Suprapubic skin (tissue), 4 donors: Measurements from ENCODE around the gene NR4A2. TPM values are rescaled to one million over a fixed set of nuclear protein-coding genes. Genes with fewer than 3 reads are reported as not detected.

ENCODE experiments used
- DNase-seq, 2 donors: peaks; one replicate each; pipeline ENCODE4 v3.0.0-alpha.2; 2019; ENCODE audit warnings: low spot score in 2 of 2
- H3K27ac ChIP-seq: fragments of 200-600 bp; sonication (generic); one replicate; pipeline ENCODE4 v1.5.1; 2019
- H3K27me3 ChIP-seq: fragments of 200-600 bp; sonication (generic); one replicate; pipeline ENCODE4 v1.5.1; 2019
- H3K36me3 ChIP-seq: fragments of 200-600 bp; sonication (generic); one replicate; pipeline ENCODE4 v1.5.1; 2019
- H3K4me1 ChIP-seq: fragments of 200-600 bp; sonication (generic); one replicate; pipeline ENCODE4 v1.5.1; 2019
- H3K4me3 ChIP-seq: fragments of 200-600 bp; sonication (generic); one replicate; pipeline ENCODE4 v1.5.1; 2019; ENCODE audit warnings: mild to moderate bottlenecking
- H3K9me3 ChIP-seq: fragments of 200-600 bp; sonication (generic); one replicate; pipeline ENCODE4 v1.5.1; 2019
- EP300 ChIP-seq: sonication (generic); formaldehyde crosslinking; IDR thresholded peaks from one replicate; pipeline ENCODE4 v1.6.1; 2017; ENCODE audit warnings: antibody characterized with exemption
- POLR2A ChIP-seq, 2 donors: fragments of 450-650 bp; IDR thresholded peaks; one replicate each; pipeline ENCODE4 v1.6.1; 2017; ENCODE audit warnings: antibody characterized with exemption in 2 of 2, mild to moderate bottlenecking in 2 of 2, moderate library complexity in 2 of 2
- POLR2AphosphoS5 ChIP-seq, 3 donors: sonication (generic); formaldehyde crosslinking; IDR thresholded peaks; one replicate each; pipeline ENCODE4 v1.6.1; 2017; ENCODE audit warnings: antibody characterized with exemption in 3 of 3
- WGBS: methylation state at CpG from one replicate; pipeline ENCODE4 v1.1.5; 2018; 5-methylcytosine and 5-hydroxymethylcytosine counted together
- total RNA-seq, 4 donors: library from RNA; depleted of rRNA; stranded (reverse); fragments of >200 nt; gene quantifications; one replicate each; pipeline ENCODE4 v1.1.0, GENCODE V29; 2016
- TF ChIP-seq, protein P1 (sequence below), 2 donors: fragments of 200-600 bp in 1 of 2; fragments of 450-650 bp in 1 of 2; sonication (generic) in 1 of 2; IDR thresholded peaks; one replicate each; pipeline ENCODE4 v1.5.1; 2016 to 2019; ENCODE audit warnings: antibody characterized with exemption in 2 of 2, mild to moderate bottlenecking in 1 of 2, moderate library complexity in 1 of 2

The NR4A2 gene
- total RNA-seq, 4 donors from 2014 or later = 9.5 to 21.7 (median 19.8) TPM

DNA sequence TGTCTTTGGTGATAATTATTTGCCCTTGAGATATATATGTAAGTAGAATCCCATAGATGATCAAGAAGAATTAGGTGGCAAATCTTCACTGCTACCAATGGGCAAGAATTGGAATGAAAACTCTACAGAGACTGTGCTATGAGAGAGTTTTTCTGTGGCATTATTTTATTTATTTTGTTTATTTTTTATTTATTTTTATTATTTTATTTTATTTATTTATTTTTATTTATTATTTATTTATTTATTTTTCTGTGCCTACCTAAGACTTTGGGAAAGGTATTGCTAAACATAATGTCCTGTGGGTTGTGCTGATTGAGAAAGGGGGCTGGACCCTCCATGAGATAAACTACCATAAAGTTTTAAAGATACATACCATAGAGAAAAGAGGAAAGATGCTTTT, 16.6 kb upstream of the NR4A2 start:
- Histone ChIP-seq H3K27me3 (no peaks in the 10 kb centered on the region), H3K36me3 (no peaks in the 10 kb centered on the region), H3K27ac (no peak overlapping the region), H3K4me1 (no peaks in the 10 kb centered on the region), H3K9me3 (no peaks in the 10 kb centered on the region), H3K4me3 (no peak overlapping the region)
- no peak for DNase-seq
- TF ChIP-seq, protein P1, sequence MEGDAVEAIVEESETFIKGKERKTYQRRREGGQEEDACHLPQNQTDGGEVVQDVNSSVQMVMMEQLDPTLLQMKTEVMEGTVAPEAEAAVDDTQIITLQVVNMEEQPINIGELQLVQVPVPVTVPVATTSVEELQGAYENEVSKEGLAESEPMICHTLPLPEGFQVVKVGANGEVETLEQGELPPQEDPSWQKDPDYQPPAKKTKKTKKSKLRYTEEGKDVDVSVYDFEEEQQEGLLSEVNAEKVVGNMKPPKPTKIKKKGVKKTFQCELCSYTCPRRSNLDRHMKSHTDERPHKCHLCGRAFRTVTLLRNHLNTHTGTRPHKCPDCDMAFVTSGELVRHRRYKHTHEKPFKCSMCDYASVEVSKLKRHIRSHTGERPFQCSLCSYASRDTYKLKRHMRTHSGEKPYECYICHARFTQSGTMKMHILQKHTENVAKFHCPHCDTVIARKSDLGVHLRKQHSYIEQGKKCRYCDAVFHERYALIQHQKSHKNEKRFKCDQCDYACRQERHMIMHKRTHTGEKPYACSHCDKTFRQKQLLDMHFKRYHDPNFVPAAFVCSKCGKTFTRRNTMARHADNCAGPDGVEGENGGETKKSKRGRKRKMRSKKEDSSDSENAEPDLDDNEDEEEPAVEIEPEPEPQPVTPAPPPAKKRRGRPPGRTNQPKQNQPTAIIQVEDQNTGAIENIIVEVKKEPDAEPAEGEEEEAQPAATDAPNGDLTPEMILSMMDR (IDR thresholded peaks at IDR 0.05) = no peak
- TF ChIP-seq POLR2AphosphoS5 (IDR thresholded peaks at IDR 0.05) (no peak), EP300 (no peak), POLR2A (IDR thresholded peaks at IDR 0.05) (no peak)

DNA sequence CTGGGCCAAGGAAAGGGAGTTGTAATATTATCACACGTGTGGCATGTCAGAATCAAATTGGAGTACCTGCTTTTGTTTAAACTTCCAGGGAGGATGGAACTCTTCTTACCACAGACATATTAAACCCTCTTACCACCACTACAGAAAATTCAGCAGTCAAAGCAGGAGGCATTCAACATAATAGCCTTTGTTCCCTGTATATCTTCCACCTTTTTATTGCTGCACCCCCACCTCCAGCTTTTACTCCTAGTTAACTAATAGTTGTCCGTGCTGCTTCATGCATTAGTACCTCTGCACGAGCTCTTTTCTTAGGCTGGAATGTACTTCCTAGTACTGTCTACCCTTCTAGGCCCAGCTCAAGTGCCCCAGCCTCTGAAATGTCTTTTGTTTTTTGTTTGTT, 14.9 kb upstream of the NR4A2 start:
- H3K4me3 ChIP-seq = no peak overlapping the region
- no peaks in the 10 kb centered on the region for H3K27me3 ChIP-seq
- peaks cover 4% of the 10 kb centered on the region for H3K4me1 ChIP-seq
- no peaks in the 10 kb centered on the region for H3K9me3 ChIP-seq
- 74% methylated on average over 3 of the region's 3 CpGs for WGBS
- no peak overlapping the region for H3K27ac ChIP-seq
- TF ChIP-seq POLR2AphosphoS5 (IDR thresholded peaks at IDR 0.05) (no peak), EP300 (no peak), POLR2A (IDR thresholded peaks at IDR 0.05) (no peak)
- TF ChIP-seq, protein P1 (IDR thresholded peaks at IDR 0.05) = no peak
- no peak for DNase-seq
- no peaks in the 10 kb centered on the region for H3K36me3 ChIP-seq

DNA sequence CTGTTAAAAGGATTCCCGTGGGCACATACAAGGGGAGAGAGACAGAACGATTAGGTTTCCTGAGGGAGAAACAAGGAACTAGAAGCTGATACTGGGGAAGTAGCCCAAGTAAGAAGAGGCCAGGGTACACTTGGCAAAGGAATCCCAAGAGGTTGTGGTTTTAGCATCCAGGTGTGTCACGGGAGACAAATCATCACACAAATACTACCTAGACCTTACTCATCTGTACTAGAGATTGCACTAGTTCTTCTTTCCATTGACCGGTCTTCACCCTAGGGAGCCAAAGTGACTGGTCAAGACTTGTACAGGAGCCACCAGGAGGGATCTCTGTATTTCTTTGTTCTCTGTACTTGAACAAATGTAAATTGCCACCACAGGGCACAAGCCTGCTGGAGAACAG, 14.2 kb upstream of the NR4A2 start:
- Histone ChIP-seq H3K36me3 (no peaks in the 10 kb centered on the region), H3K27me3 (no peaks in the 10 kb centered on the region), H3K9me3 (no peaks in the 10 kb centered on the region), H3K4me3 (no peak overlapping the region), H3K4me1 (peaks cover 4% of the 10 kb centered on the region), H3K27ac (no peak overlapping the region)
- 58% methylated on average over 4 of the region's 4 CpGs for WGBS
- TF ChIP-seq, protein P1 (IDR thresholded peaks at IDR 0.05) = no peak
- TF ChIP-seq EP300 = no peak
- TF ChIP-seq POLR2AphosphoS5 (IDR thresholded peaks at IDR 0.05) = no peak
- TF ChIP-seq POLR2A (IDR thresholded peaks at IDR 0.05) = no peak
- DNase-seq = no peak

DNA sequence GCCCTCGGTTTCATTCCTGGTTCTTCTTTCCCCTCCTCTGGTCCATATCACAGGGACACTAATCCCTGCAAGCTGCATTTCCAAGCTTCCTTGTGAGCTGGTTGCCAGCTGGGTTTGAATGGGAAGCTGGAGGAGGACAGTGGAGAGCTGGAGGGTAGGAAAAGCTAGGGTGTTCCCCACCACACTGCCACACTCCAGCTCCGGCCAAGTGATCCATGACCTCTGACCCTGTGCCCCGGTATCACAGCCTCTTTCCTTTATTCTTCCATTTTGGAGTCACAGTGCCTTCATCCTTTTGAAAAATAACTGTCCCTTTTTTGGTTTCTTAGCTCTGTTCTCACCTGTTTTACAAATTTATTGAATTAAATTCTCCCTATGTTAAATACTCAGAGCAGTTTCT, 13.1 kb upstream of the NR4A2 start:
- H3K36me3 ChIP-seq = no peaks in the 10 kb centered on the region
- no peaks in the 10 kb centered on the region for H3K27me3 ChIP-seq
- DNase-seq = no peak
- H3K9me3 ChIP-seq = no peaks in the 10 kb centered on the region
- H3K27ac ChIP-seq = no peak overlapping the region
- no peak overlapping the region for H3K4me3 ChIP-seq
- WGBS = 74% methylated on average over 3 of the region's 3 CpGs
- TF ChIP-seq, protein P1 (IDR thresholded peaks at IDR 0.05) = no peak
- TF ChIP-seq POLR2AphosphoS5 (IDR thresholded peaks at IDR 0.05) = no peak
- peaks cover 9% of the 10 kb centered on the region for H3K4me1 ChIP-seq

DNA sequence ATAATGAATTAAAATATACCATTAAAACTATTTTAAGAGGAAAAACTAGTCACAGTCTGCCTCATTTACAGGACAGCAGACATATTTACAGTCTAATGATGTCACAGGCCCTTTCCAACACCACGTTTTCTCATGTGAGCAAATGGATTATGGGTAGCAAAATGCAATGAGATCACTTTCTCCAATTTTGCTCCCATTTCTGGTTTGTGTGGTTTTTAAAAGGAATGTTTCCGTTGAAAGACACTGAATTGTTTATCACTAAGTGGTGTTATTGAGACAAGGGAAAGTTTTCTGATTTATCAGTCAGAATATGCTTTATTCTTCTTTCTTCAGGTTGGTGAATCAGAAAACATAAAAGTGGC, 11.4 kb upstream of the NR4A2 start:
- H3K9me3 ChIP-seq = no peaks in the 10 kb centered on the region
- 34% methylated on average over 2 of the region's 2 CpGs for WGBS
- H3K4me3 ChIP-seq = no peak overlapping the region
- DNase-seq = no peak
- no peak for TF ChIP-seq POLR2A (IDR thresholded peaks at IDR 0.05)
- TF ChIP-seq POLR2AphosphoS5 (IDR thresholded peaks at IDR 0.05) = no peak
- TF ChIP-seq, protein P1 (IDR thresholded peaks at IDR 0.05) = no peak
- no peak for TF ChIP-seq EP300
- no peaks in the 10 kb centered on the region for H3K27me3 ChIP-seq
- no peak overlapping the region for H3K27ac ChIP-seq
- no peaks in the 10 kb centered on the region for H3K36me3 ChIP-seq
- peaks cover 15% of the 10 kb centered on the region for H3K4me1 ChIP-seq
